SK-N-SH (cell line): ENCODE results near the gene UBE2D3. TPM values are rescaled to one million over a fixed set of nuclear protein-coding genes. Genes with fewer than 3 reads are reported as not detected.

Source experiments
- CTCF ChIA-PET: fragments of 300-600, 350-600 bp; formaldehyde crosslinking; extraction: SDS; loops from one replicate; lab custom pipeline; 2021; lab: Yijun Ruan, JAX
- POLR2A ChIA-PET: fragments of 350-600 bp; sonication (Branson Sonifier 250); formaldehyde crosslinking; extraction: SDS; loops from one replicate; lab custom pipeline; 2020; ENCODE audit warnings: antibody characterized with exemption, inconsistent platforms; lab: Yijun Ruan, JAX
- DNase-seq: peaks from one replicate; pipeline ENCODE4 v3.0.0; 2012
- H2AFZ ChIP-seq: fragments of 200-600 bp; sonication (generic); 2 replicates; pipeline ENCODE4 v1.8.1; 2016; ENCODE audit warnings: antibody characterized with exemption, mild to moderate bottlenecking, low read depth
- H3F3A ChIP-seq: fragments of 200-600 bp; sonication (generic); replicated peaks from 2 replicates; pipeline ENCODE3; 2016; ENCODE audit warnings: antibody characterized with exemption, mild to moderate bottlenecking; ENCODE audit not compliant: insufficient read depth
- H3K27ac ChIP-seq, 2 experiments: fragments of 200-500 bp in 1 of 2; fragments of 200-600 bp in 1 of 2; sonication (Bioruptor generic) in 1 of 2; sonication (generic), shearing (Covaris generic) in 1 of 2; 2 replicates each; pipeline versions ENCODE4 v1.5.1 to v1.6.1; 2014 to 2016; ENCODE audit warnings: low read depth in 2 of 2, inconsistent platforms in 1 of 2, low read length in 1 of 2, mild to moderate bottlenecking in 1 of 2, mixed read lengths in 1 of 2
- H3K27me3 ChIP-seq: fragments of 200-600 bp; sonication (generic), shearing (Covaris generic); 2 replicates; pipeline ENCODE4 v1.6.1; 2016; ENCODE audit warnings: mixed run types; ENCODE audit not compliant: insufficient read depth
- H3K36me3 ChIP-seq, 2 experiments: fragments of 200-500 bp in 1 of 2; fragments of 200-600 bp in 1 of 2; sonication (Bioruptor generic) in 1 of 2; sonication (generic) in 1 of 2; replicated peaks in 1 of 2; 2 replicates each; pipeline versions ENCODE3 to v1.5.1; 2014 to 2016; ENCODE audit warnings: low read length in 1 of 2, mild to moderate bottlenecking in 1 of 2; ENCODE audit not compliant: insufficient read depth in 2 of 2, control insufficient read depth in 1 of 2
- H3K4me1 ChIP-seq, 2 experiments: fragments of 200-500 bp in 1 of 2; fragments of 200-600 bp in 1 of 2; sonication (Bioruptor generic) in 1 of 2; sonication (generic), shearing (Covaris generic) in 1 of 2; 2 replicates each; pipeline versions ENCODE4 v1.5.1 to v1.6.1; 2014 to 2016; ENCODE audit warnings: low read depth in 1 of 2, low read length in 1 of 2, mixed run types in 1 of 2; ENCODE audit not compliant: insufficient read depth in 2 of 2, control insufficient read depth in 1 of 2
- H3K4me2 ChIP-seq: fragments of 200-600 bp; sonication (generic), shearing (Covaris generic); 2 replicates; pipeline ENCODE4 v1.6.1; 2017; ENCODE audit warnings: mixed run types
- H3K4me3 ChIP-seq, 2 experiments: fragments of 200-500 bp in 1 of 2; fragments of 200-600 bp in 1 of 2; sonication (Bioruptor generic) in 1 of 2; sonication (generic), shearing (Covaris generic) in 1 of 2; 2 replicates each; pipeline versions ENCODE4 v1.5.1 to v1.8.1; 2014 to 2016; ENCODE audit warnings: low read depth in 2 of 2, inconsistent platforms in 1 of 2, low read length in 1 of 2, mild to moderate bottlenecking in 1 of 2, mixed read lengths in 1 of 2, moderate library complexity in 1 of 2
- H3K79me2 ChIP-seq: fragments of 200-600 bp; sonication (generic); 2 replicates; pipeline ENCODE4 v1.8.1; 2017; ENCODE audit warnings: mild to moderate bottlenecking; ENCODE audit not compliant: insufficient read depth
- H3K9ac ChIP-seq: fragments of 200-600 bp; sonication (generic); 2 replicates; pipeline ENCODE4 v1.6.1; 2017; ENCODE audit warnings: mixed run types
- H3K9me2 ChIP-seq: fragments of 200-600 bp; sonication (generic); 2 replicates; pipeline ENCODE4 v1.6.1; 2017; ENCODE audit warnings: mixed run types
- H3K9me3 ChIP-seq: fragments of 200-600 bp; sonication (generic); 2 replicates; pipeline ENCODE4 v1.6.1; 2017; ENCODE audit warnings: mixed run types, mild to moderate bottlenecking, moderate library complexity
- H4K20me1 ChIP-seq: fragments of 200-600 bp; sonication (generic); 2 replicates; pipeline ENCODE4 v1.6.1; 2017; ENCODE audit warnings: mild to moderate bottlenecking, mixed run types; ENCODE audit not compliant: insufficient read depth
- CHD2 ChIP-seq: fragments of 150-350 bp; IDR thresholded peaks from 2 replicates; pipeline ENCODE4 v1.6.1; 2018; ENCODE audit warnings: low read length; ENCODE audit not compliant: partially characterized antibody
- EP300 ChIP-seq, 2 experiments: IDR thresholded peaks; 2 replicates each; pipeline versions ENCODE4 v1.4.0 to v1.6.1; 2012; ENCODE audit warnings: borderline replicate concordance in 1 of 2, low read depth in 1 of 2, low read length in 1 of 2
- EZH2phosphoT487 ChIP-seq: fragments of 200-600 bp; sonication (generic); IDR thresholded peaks from 2 replicates; pipeline ENCODE4 v1.6.1; 2017; ENCODE audit warnings: low read depth, mixed run types, mild to moderate bottlenecking, antibody characterized with exemption, moderate library complexity, borderline replicate concordance
- FOSL2 ChIP-seq: IDR thresholded peaks from 2 replicates; pipeline ENCODE4 v1.4.0; 2012; ENCODE audit warnings: low read depth, mild to moderate bottlenecking, moderate library complexity, borderline replicate concordance
- FOXM1 ChIP-seq: IDR thresholded peaks from 2 replicates; pipeline ENCODE4 v1.4.0; 2012; ENCODE audit warnings: low read depth, mild to moderate bottlenecking
- GABPA ChIP-seq: IDR thresholded peaks from 2 replicates; pipeline ENCODE4 v1.4.0; 2012; ENCODE audit warnings: low read depth, mild to moderate bottlenecking
- GATA2 ChIP-seq: sonication (generic); formaldehyde crosslinking; IDR thresholded peaks from 2 replicates; pipeline ENCODE4 v1.5.0; 2020; ENCODE audit warnings: mild to moderate bottlenecking, missing genetic modification reagents
- JUND ChIP-seq: IDR thresholded peaks from 2 replicates; pipeline ENCODE4 v1.4.0; 2012
- MXI1 ChIP-seq: IDR thresholded peaks from 2 replicates; pipeline ENCODE4 v1.6.1; 2012; ENCODE audit warnings: mild to moderate bottlenecking, low read depth, low read length, improper control_type of control experiment
- NFIC ChIP-seq: IDR thresholded peaks from 2 replicates; pipeline ENCODE4 v1.4.0; 2012; ENCODE audit warnings: borderline replicate concordance
- POLR2AphosphoS5 ChIP-seq: IDR thresholded peaks from 2 replicates; pipeline ENCODE4 v1.6.1; 2012; ENCODE audit warnings: low read depth, low read length
- RCOR1 ChIP-seq: fragments of 150-350 bp; IDR thresholded peaks from 2 replicates; pipeline ENCODE4 v1.6.1; 2017; ENCODE audit warnings: antibody characterized with exemption, low read length
- REST ChIP-seq: IDR thresholded peaks from 2 replicates; pipeline ENCODE4 v1.6.1; 2012; ENCODE audit warnings: mild to moderate bottlenecking, low read depth, low read length, moderate library complexity
- RFX5 ChIP-seq: IDR thresholded peaks from 2 replicates; pipeline ENCODE4 v1.6.1; 2012; ENCODE audit warnings: mild to moderate bottlenecking, improper control_type of control experiment, low read length
- RXRA ChIP-seq: IDR thresholded peaks from 2 replicates; pipeline ENCODE4 v1.4.0; 2012; ENCODE audit warnings: low read depth, mild to moderate bottlenecking, borderline replicate concordance
- TCF12 ChIP-seq: IDR thresholded peaks from 2 replicates; pipeline ENCODE4 v1.4.0; 2012
- TEAD4 ChIP-seq: IDR thresholded peaks from 2 replicates; pipeline ENCODE4 v1.4.0; 2012; ENCODE audit warnings: mild to moderate bottlenecking, borderline replicate concordance; ENCODE audit not compliant: insufficient read depth
- WGBS: methylation state at CpG from one replicate; pipeline ENCODE4 v1.1.6; 2017; ENCODE audit warnings: low lambda C conversion rate; 5-methylcytosine and 5-hydroxymethylcytosine counted together
- polyA plus RNA-seq, 3 experiments: library from polyadenylated mRNA; depleted of rRNA; stranded (reverse); fragments of >200 nt; gene quantifications; 2 replicates each; pipeline ENCODE4 v1.2.3, GENCODE V29; 2012
- TF ChIP-seq, protein P1 (sequence below): IDR thresholded peaks from 2 replicates; pipeline ENCODE4 v1.4.0; 2012; ENCODE audit warnings: low read depth, borderline replicate concordance
- TF ChIP-seq, protein P2 (sequence below): IDR thresholded peaks from 2 replicates; pipeline ENCODE4 v1.4.0; 2012; ENCODE audit warnings: low read depth, borderline replicate concordance
- TF ChIP-seq, protein P3 (sequence below): fragments of 150-350 bp; IDR thresholded peaks from 2 replicates; pipeline ENCODE4 v1.6.1; 2017; ENCODE audit warnings: antibody characterized with exemption, low read length, low read depth, borderline replicate concordance

UBE2D3 gene
- polyA plus RNA-seq, 1 of the 3 experiments (the other 2 are of a cell fraction), result 216 TPM

DNA sequence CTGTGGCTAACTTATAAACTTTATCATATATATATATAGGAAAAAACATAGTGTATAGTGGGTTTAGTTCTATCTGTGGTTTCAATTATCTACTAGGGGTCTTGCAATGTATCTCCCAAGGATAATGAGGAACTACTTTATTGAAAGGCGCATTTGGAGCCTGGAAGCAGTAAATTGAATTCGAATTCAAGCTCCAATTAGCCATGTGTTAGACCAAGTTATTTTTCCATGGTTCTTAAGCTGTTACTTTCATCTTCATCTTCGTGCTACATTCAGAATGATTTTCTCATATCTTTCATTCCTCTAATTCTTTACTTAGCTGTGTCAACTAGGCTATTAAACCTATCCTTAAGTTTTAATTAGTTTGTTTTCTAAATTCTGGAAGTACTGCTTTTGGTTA is 39.4 kb downstream of the UBE2D3 start:
- no peak overlapping the region for H3K4me2 ChIP-seq

GRCh38 chr4:102787096-102787881 is 40.1 kb downstream of the UBE2D3 start:
- no peak overlapping the region for H3K9ac ChIP-seq
- no peaks in the 10 kb centered on the region for H3K9me3 ChIP-seq
- H4K20me1 ChIP-seq, result no peaks in the 10 kb centered on the region
- H3K4me1 ChIP-seq, result no peaks in the 10 kb centered on the region
- H3K4me3 ChIP-seq, result no peak overlapping the region
- ChIA-PET POLR2A (no interaction called here), CTCF (no interaction called here)
- H3K36me3 ChIP-seq, result peaks cover under 1 to 13% of the 10 kb centered on the region in 2 experiments
- no peak for DNase-seq
- no peaks in the 10 kb centered on the region for H3K27me3 ChIP-seq
- no peak overlapping the region for H3K27ac ChIP-seq
- no peak overlapping the region for H2AFZ ChIP-seq
- H3K79me2 ChIP-seq, result no peaks in the 10 kb centered on the region; the same call in 1 of the 2 replicates
- H3K4me2 ChIP-seq, result no peak overlapping the region
- 93% methylated on average over 7 of the region's 7 CpGs for WGBS
- peaks cover 39% of the 10 kb centered on the region for H3F3A ChIP-seq
- no peaks in the 10 kb centered on the region for H3K9me2 ChIP-seq
- no peak for TF ChIP-seq REST
- TF ChIP-seq JUND, result no peak
- no peak for TF ChIP-seq GATA2 (CRISPR knock-in tag)
- TF ChIP-seq, protein P1, sequence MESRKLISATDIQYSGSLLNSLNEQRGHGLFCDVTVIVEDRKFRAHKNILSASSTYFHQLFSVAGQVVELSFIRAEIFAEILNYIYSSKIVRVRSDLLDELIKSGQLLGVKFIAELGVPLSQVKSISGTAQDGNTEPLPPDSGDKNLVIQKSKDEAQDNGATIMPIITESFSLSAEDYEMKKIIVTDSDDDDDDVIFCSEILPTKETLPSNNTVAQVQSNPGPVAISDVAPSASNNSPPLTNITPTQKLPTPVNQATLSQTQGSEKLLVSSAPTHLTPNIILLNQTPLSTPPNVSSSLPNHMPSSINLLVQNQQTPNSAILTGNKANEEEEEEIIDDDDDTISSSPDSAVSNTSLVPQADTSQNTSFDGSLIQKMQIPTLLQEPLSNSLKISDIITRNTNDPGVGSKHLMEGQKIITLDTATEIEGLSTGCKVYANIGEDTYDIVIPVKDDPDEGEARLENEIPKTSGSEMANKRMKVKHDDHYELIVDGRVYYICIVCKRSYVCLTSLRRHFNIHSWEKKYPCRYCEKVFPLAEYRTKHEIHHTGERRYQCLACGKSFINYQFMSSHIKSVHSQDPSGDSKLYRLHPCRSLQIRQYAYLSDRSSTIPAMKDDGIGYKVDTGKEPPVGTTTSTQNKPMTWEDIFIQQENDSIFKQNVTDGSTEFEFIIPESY, result no peak
- TF ChIP-seq EP300 (IDR thresholded peaks at IDR 0.05; ENCODE audit: borderline replicate concordance in 1 of 2, low read depth in 1 of 2, low read length in 1 of 2), result no peak
- TF ChIP-seq NFIC, result no peak
- TF ChIP-seq RCOR1, result no peak
- TF ChIP-seq, protein P2, sequence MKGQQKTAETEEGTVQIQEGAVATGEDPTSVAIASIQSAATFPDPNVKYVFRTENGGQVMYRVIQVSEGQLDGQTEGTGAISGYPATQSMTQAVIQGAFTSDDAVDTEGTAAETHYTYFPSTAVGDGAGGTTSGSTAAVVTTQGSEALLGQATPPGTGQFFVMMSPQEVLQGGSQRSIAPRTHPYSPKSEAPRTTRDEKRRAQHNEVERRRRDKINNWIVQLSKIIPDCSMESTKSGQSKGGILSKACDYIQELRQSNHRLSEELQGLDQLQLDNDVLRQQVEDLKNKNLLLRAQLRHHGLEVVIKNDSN, result no peak
- TF ChIP-seq RFX5, result no peak
- TF ChIP-seq FOXM1, result no peak
- TF ChIP-seq RXRA, result no peak
- no peak for TF ChIP-seq TEAD4
- no peak for TF ChIP-seq POLR2AphosphoS5
- no peak for TF ChIP-seq CHD2

More for the DNA sequence above, 39.4 kb downstream of the UBE2D3 start:
- no peak for DNase-seq
- Histone ChIP-seq H3K9ac (no peak overlapping the region), H4K20me1 (no peaks in the 10 kb centered on the region), H3K27me3 (no peaks in the 10 kb centered on the region), H3K4me3 (no peak overlapping the region), H3K9me2 (no peaks in the 10 kb centered on the region), H3K9me3 (no peaks in the 10 kb centered on the region), H3K27ac (no peak overlapping the region), H2AFZ (no peak overlapping the region), H3K36me3 (peaks cover 6 to 20% of the 10 kb centered on the region in 2 experiments), H3K4me1 (no peaks in the 10 kb centered on the region), H3K79me2 (no peaks in the 10 kb centered on the region; the same call in 1 of the 2 replicates), H3F3A (peaks cover 37% of the 10 kb centered on the region)
- CTCF ChIA-PET, result no interaction called here
- POLR2A ChIA-PET, result no interaction called here
- no peak for TF ChIP-seq TCF12
- TF ChIP-seq, protein P2, result no peak
- TF ChIP-seq NFIC, result no peak
- no peak for TF ChIP-seq FOSL2
- no peak for TF ChIP-seq JUND
- TF ChIP-seq, protein P3, sequence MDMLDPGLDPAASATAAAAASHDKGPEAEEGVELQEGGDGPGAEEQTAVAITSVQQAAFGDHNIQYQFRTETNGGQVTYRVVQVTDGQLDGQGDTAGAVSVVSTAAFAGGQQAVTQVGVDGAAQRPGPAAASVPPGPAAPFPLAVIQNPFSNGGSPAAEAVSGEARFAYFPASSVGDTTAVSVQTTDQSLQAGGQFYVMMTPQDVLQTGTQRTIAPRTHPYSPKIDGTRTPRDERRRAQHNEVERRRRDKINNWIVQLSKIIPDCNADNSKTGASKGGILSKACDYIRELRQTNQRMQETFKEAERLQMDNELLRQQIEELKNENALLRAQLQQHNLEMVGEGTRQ, result no peak
- no peak for TF ChIP-seq MXI1
- no peak for TF ChIP-seq GABPA
- TF ChIP-seq EZH2phosphoT487, result no peak
- 93% methylated on average over 3 of the region's 3 CpGs for WGBS
